Endothelial cell of umbilical vein (primary cell): Measurements from ENCODE around the gene ARID1B. TPM values are rescaled to one million over a fixed set of nuclear protein-coding genes. Genes with fewer than 3 reads are reported as not detected.

Experiments used
- BruUV-seq: library from RNA; stranded (reverse); fragments of 400-500 nt; replicated peaks from 2 replicates; lab custom pipeline; 2021; lab: Mats Ljungman, UMichigan
- CTCF ChIA-PET: fragments of 300-600, 350-600 bp; sonication (Branson Sonifier 250); formaldehyde crosslinking; loops from one replicate; lab custom pipeline; 2021; ENCODE audit warnings: antibody characterized with exemption, inconsistent platforms; lab: Charles Lee
- POLR2A ChIA-PET: fragments of 300-600, 350-600 bp; sonication (Branson Sonifier 250); formaldehyde crosslinking; loops from one replicate; lab custom pipeline; 2021; ENCODE audit warnings: antibody characterized with exemption, inconsistent platforms; lab: Charles Lee
- DNase-seq: peaks from one replicate; pipeline ENCODE4 v3.0.0-alpha.2; 2011; ENCODE audit warnings: low read depth, low spot score
- FAIRE-seq: peaks from 2 replicates; lab custom pipeline; 2011; peaks lifted over from hg19 to GRCh38; lab: Jason Lieb, UNC
- H2AFZ ChIP-seq: 2 replicates; pipeline ENCODE4 v1.6.0; 2012; ENCODE audit warnings: low read depth, low read length, control low read depth, inconsistent platforms
- H3K27ac ChIP-seq: 2 replicates; pipeline ENCODE4 v1.5.1; 2011; ENCODE audit warnings: low read depth, mild to moderate bottlenecking, control low read depth, low read length, moderate library complexity; ENCODE audit not compliant: insufficient read depth
- H3K27me3 ChIP-seq, 2 experiments: 2 replicates each; pipeline versions ENCODE4 v1.6.0 to v1.6.1; 2011; ENCODE audit warnings: low read length in 2 of 2, mixed read lengths in 1 of 2; ENCODE audit not compliant: control insufficient read depth in 2 of 2, insufficient read depth in 2 of 2
- H3K36me3 ChIP-seq, 2 experiments: 2 replicates in 1 of 2; 3 replicates in 1 of 2; pipeline ENCODE4 v1.5.1; 2011; ENCODE audit warnings: low read length in 2 of 2, mild to moderate bottlenecking in 1 of 2, moderate library complexity in 1 of 2; ENCODE audit not compliant: control insufficient read depth in 2 of 2, insufficient read depth in 2 of 2; ENCODE audit errors: extremely low read depth in 1 of 2
- H3K4me1 ChIP-seq: 3 replicates; pipeline ENCODE4 v1.5.1; 2011; ENCODE audit warnings: mild to moderate bottlenecking, low read length; ENCODE audit not compliant: control insufficient read depth, insufficient read depth; ENCODE audit errors: extremely low read depth
- H3K4me2 ChIP-seq: 2 replicates; pipeline ENCODE4 v1.6.1; 2011; ENCODE audit warnings: low read length, control low read depth, mixed read lengths; ENCODE audit not compliant: insufficient read depth
- H3K4me3 ChIP-seq, 3 experiments: fragments of 200-600 bp in 1 of 3; sonication (generic), shearing (Covaris generic) in 1 of 3; replicated peaks in 1 of 3; 2 replicates each; pipeline ENCODE4 v1.5.1; 2011 to 2016; ENCODE audit warnings: control low read depth in 3 of 3, low read length in 3 of 3, mild to moderate bottlenecking in 2 of 3, inconsistent platforms in 1 of 3, low read depth in 1 of 3, moderate library complexity in 1 of 3; ENCODE audit not compliant: insufficient read depth in 1 of 3
- H3K79me2 ChIP-seq: 2 replicates; pipeline ENCODE4 v1.6.0; 2012; ENCODE audit warnings: low read length, inconsistent platforms; ENCODE audit not compliant: control insufficient read depth, insufficient read depth
- H3K9ac ChIP-seq: replicated peaks from 2 replicates; pipeline ENCODE3; 2011; ENCODE audit warnings: low read length, control low read depth; ENCODE audit not compliant: insufficient read depth; ENCODE audit errors: extremely low read depth
- H3K9me1 ChIP-seq: replicated peaks from 3 replicates; pipeline ENCODE4 v1.6.0; 2011; ENCODE audit warnings: mild to moderate bottlenecking, low read length; ENCODE audit not compliant: control insufficient read depth, insufficient read depth; ENCODE audit errors: extremely low read depth
- H3K9me3 ChIP-seq: replicated peaks from 2 replicates; pipeline ENCODE4 v1.5.1; 2012; ENCODE audit warnings: low read length, inconsistent platforms; ENCODE audit not compliant: control insufficient read depth, insufficient read depth
- H4K20me1 ChIP-seq: replicated peaks from 2 replicates; pipeline ENCODE3; 2011; ENCODE audit warnings: mild to moderate bottlenecking, low read length; ENCODE audit not compliant: control insufficient read depth, insufficient read depth; ENCODE audit errors: extremely low read depth
- EZH2 ChIP-seq: IDR thresholded peaks from 2 replicates; pipeline ENCODE4 v1.6.1; 2012; ENCODE audit warnings: borderline replicate concordance, low read depth, mild to moderate bottlenecking, moderate library complexity, low read length, inconsistent platforms; ENCODE audit not compliant: severe bottlenecking
- FOS ChIP-seq: IDR thresholded peaks from 2 replicates; pipeline ENCODE4 v1.6.1; 2011; ENCODE audit warnings: mild to moderate bottlenecking, low read length, moderate library complexity, borderline replicate concordance; ENCODE audit not compliant: insufficient read depth
- GATA2 ChIP-seq: IDR thresholded peaks from 2 replicates; pipeline ENCODE4 v1.7.0; 2011; ENCODE audit warnings: low read depth, mild to moderate bottlenecking, moderate library complexity, mixed read lengths, low read length; ENCODE audit not compliant: insufficient read length, insufficient read depth
- JUN ChIP-seq: IDR thresholded peaks from 2 replicates; pipeline ENCODE4 v1.6.1; 2011; ENCODE audit warnings: borderline replicate concordance, low read depth; ENCODE audit not compliant: insufficient read length, insufficient read depth
- MYC ChIP-seq: IDR thresholded peaks from one replicate; pipeline ENCODE4 v1.6.1; 2011; ENCODE audit warnings: mild to moderate bottlenecking, low read depth, low read length
- POLR2A ChIP-seq: IDR thresholded peaks from 2 replicates; pipeline ENCODE4 v1.6.1; 2012; ENCODE audit warnings: low read depth, mild to moderate bottlenecking, control low read depth, low read length
- POLR2AphosphoS5 ChIP-seq: IDR thresholded peaks from 2 replicates; pipeline ENCODE4 v1.6.1; 2012; ENCODE audit warnings: low read depth, mild to moderate bottlenecking, control low read depth, low read length, moderate library complexity; ENCODE audit not compliant: insufficient read depth
- dilution Hi-C: fragments of 300-500 bp; cut with MboI; formaldehyde crosslinking; loops from one replicate; pipeline ENCODE4 v1.15.0; 2019; ENCODE audit warnings: low sequenced_read_pairs; ENCODE audit not compliant: extremely low pct_ligation_motif_present
- intact Hi-C: fragments of 100-400 bp; cut with micrococcal nuclease; formaldehyde crosslinking; loops from one replicate; pipeline ENCODE4 v1.10.0; 2022
- polyA plus RNA-seq, 4 experiments: library from polyadenylated mRNA; depleted of rRNA in 3 of 4; stranded (reverse) in 3 of 4; unstranded in 1 of 4; fragments of >200 nt; gene quantifications; 2 replicates each; pipeline versions ENCODE4 v1.2.1 to v1.2.3, GENCODE V29; 2011 to 2012; ENCODE audit warnings: missing spikeins in 1 of 4
- total RNA-seq: library from RNA; stranded (reverse); gene quantifications from 2 replicates; pipeline ENCODE4 v1.2.3, GENCODE V29; 2021
- TF ChIP-seq, protein P1 (sequence below), 2 donors: IDR thresholded peaks; 1 replicate in 1 of 2; 2 replicates in 1 of 2; pipeline ENCODE4 v1.5.1; 2011; ENCODE audit warnings: low read length in 2 of 2, mild to moderate bottlenecking in 2 of 2, moderate library complexity in 2 of 2, control low read depth in 1 of 2, inconsistent platforms in 1 of 2, low read depth in 1 of 2; ENCODE audit not compliant: insufficient read depth in 1 of 2; ENCODE audit errors: extremely low read depth in 1 of 2
- TF ChIP-seq, protein P2 (sequence below): IDR thresholded peaks from 2 replicates; pipeline ENCODE4 v1.6.1; 2011; ENCODE audit not compliant: insufficient read depth, insufficient read length

Gene ARID1B
- total and polyA plus RNA-seq, 2 donors (not counting 3 experiments of a cell fraction or from before 2014, with no cell fraction given) = 21.8 to 89.5 TPM

DNA sequence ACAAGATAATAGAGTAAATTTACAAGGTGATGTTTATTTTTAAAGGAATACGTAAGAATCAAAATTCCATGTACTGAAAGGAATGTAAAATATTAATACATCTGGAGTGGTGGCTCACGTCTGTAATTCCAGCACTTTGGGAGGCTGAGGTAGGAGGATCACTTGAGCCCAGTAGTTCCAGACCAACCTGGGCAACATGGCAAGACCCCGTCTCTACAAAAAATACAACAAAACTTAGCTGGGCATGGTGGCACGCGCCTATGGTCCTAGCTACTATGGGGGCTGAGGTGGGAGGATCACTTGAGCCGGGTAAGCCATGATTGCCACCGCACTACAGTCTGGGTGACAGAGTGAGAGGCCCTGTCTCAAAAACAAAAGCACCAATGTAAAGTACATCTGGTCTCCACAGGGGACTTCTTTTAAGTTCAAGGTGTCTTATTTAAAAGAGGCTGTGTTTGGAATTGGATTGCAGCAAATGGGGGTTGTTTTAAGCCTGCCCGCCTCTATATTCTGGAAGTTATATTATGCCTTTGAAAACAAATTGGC is 36.9 kb downstream of the ARID1B start:
- Histone ChIP-seq H3K4me3 (no peak overlapping the region), H3K4me1 (peaks cover 5% of the 10 kb centered on the region), H3K9ac (no peak overlapping the region), H2AFZ (no peak overlapping the region), H3K9me1 (no peaks in the 10 kb centered on the region), H3K27ac (no peak overlapping the region), H3K4me2 (no peak overlapping the region), H3K79me2 (peaks cover 94% of the 10 kb centered on the region), H3K27me3 (no peaks in the 10 kb centered on the region), H3K9me3 (no peaks in the 10 kb centered on the region), H3K36me3 (no peaks in the 10 kb centered on the region), H4K20me1 (peaks cover 14% of the 10 kb centered on the region)
- intact Hi-C loops = no loop called here
- BruUV-seq = no TSS peak
- ChIA-PET POLR2A (no interaction called here), CTCF (no interaction called here)
- TF ChIP-seq FOS (no peak), POLR2AphosphoS5 (no peak), EZH2 (no peak), POLR2A (no peak), JUN (no peak), GATA2 (no peak), MYC (no peak)
- TF ChIP-seq, protein P1, sequence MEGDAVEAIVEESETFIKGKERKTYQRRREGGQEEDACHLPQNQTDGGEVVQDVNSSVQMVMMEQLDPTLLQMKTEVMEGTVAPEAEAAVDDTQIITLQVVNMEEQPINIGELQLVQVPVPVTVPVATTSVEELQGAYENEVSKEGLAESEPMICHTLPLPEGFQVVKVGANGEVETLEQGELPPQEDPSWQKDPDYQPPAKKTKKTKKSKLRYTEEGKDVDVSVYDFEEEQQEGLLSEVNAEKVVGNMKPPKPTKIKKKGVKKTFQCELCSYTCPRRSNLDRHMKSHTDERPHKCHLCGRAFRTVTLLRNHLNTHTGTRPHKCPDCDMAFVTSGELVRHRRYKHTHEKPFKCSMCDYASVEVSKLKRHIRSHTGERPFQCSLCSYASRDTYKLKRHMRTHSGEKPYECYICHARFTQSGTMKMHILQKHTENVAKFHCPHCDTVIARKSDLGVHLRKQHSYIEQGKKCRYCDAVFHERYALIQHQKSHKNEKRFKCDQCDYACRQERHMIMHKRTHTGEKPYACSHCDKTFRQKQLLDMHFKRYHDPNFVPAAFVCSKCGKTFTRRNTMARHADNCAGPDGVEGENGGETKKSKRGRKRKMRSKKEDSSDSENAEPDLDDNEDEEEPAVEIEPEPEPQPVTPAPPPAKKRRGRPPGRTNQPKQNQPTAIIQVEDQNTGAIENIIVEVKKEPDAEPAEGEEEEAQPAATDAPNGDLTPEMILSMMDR (IDR thresholded peaks at IDR 0.05; ENCODE audit: extremely low read depth in 1 of 2, insufficient read depth in 1 of 2, low read depth in 1 of 2, low read length in 2 of 2) = no peak
- TF ChIP-seq, protein P2, sequence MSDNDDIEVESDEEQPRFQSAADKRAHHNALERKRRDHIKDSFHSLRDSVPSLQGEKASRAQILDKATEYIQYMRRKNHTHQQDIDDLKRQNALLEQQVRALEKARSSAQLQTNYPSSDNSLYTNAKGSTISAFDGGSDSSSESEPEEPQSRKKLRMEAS = no peak
- no peak for DNase-seq
- no peak for FAIRE-seq
- dilution Hi-C loops = no loop called here
